HepG2 (cell line): Measurements from ENCODE around the gene TMEM141. TPM values are rescaled to one million over a fixed set of nuclear protein-coding genes. Genes with fewer than 3 reads are reported as not detected.
A peak's percentile ranks its signal among the peaks of the same experiment; 100 is the strongest.

Experiments used
- HDAC2 ChIP-seq: sonication (generic); formaldehyde crosslinking; IDR thresholded peaks from 2 replicates; pipeline ENCODE4 v1.4.0; 2020; ENCODE audit warnings: missing genetic modification reagents
- HOXA3 ChIP-seq: sonication (generic); formaldehyde crosslinking; IDR thresholded peaks from 2 replicates; pipeline ENCODE4 v1.5.0; 2020; ENCODE audit warnings: missing genetic modification reagents
- IRF2 ChIP-seq: IDR thresholded peaks from 2 replicates; pipeline ENCODE4 v1.6.1; 2018; ENCODE audit warnings: missing genetic modification reagents, missing compliant biosample characterization
- KDM1A ChIP-seq: IDR thresholded peaks from 2 replicates; pipeline ENCODE4 v1.6.1; 2016; ENCODE audit warnings: missing compliant biosample characterization
- KMT2A ChIP-seq: sonication (generic); formaldehyde crosslinking; IDR thresholded peaks from 2 replicates; pipeline ENCODE4 v1.4.0; 2020; ENCODE audit warnings: missing genetic modification reagents
- MYC ChIP-seq: sonication (generic); formaldehyde crosslinking; IDR thresholded peaks from 2 replicates; pipeline ENCODE4 v1.9.0; 2021; ENCODE audit warnings: missing genetic modification reagents, borderline replicate concordance
- RBM39 ChIP-seq: fragments of 200-400 bp; formaldehyde crosslinking; IDR thresholded peaks from one replicate; pipeline ENCODE4 v1.6.1; 2018; ENCODE audit warnings: antibody characterized with exemption, mild to moderate bottlenecking, low read depth, low read length; ENCODE audit not compliant: poor library complexity, severe bottlenecking
- SALL1 ChIP-seq: sonication (generic); formaldehyde crosslinking; IDR thresholded peaks from 2 replicates; pipeline ENCODE4 v1.8.0; 2022; ENCODE audit warnings: mild to moderate bottlenecking, missing genetic modification reagents
- YY1 ChIP-seq: IDR thresholded peaks from 2 replicates; pipeline ENCODE4 v1.6.1; 2011; ENCODE audit warnings: low read length, low read depth, moderate library complexity, mild to moderate bottlenecking; ENCODE audit not compliant: insufficient read depth, insufficient replicate concordance
- ZMYM4 ChIP-seq: sonication (generic); formaldehyde crosslinking; IDR thresholded peaks from 2 replicates; pipeline ENCODE4 v1.8.1; 2023; ENCODE audit warnings: mild to moderate bottlenecking, missing genetic modification reagents
- ZNF143 ChIP-seq: sonication (generic); formaldehyde crosslinking; IDR thresholded peaks from 2 replicates; pipeline ENCODE4 v1.4.0; 2020; ENCODE audit warnings: missing genetic modification reagents
- ZNF446 ChIP-seq: sonication (generic); formaldehyde crosslinking; IDR thresholded peaks from 2 replicates; pipeline ENCODE4 v1.5.0; 2020; ENCODE audit warnings: mild to moderate bottlenecking, missing genetic modification reagents
- ZNF549 ChIP-seq: sonication (generic); formaldehyde crosslinking; IDR thresholded peaks from 2 replicates; pipeline ENCODE4 v1.5.0; 2020; ENCODE audit warnings: missing genetic modification reagents
- ZNF552 ChIP-seq: sonication (generic); formaldehyde crosslinking; IDR thresholded peaks from 2 replicates; pipeline ENCODE4 v1.9.0; 2022; ENCODE audit warnings: missing genetic modification reagents, mild to moderate bottlenecking, borderline replicate concordance
- ZNF564 ChIP-seq: sonication (generic); formaldehyde crosslinking; IDR thresholded peaks from 2 replicates; pipeline ENCODE4 v1.8.1; 2023; ENCODE audit warnings: mild to moderate bottlenecking, missing genetic modification reagents
- ZNF678 ChIP-seq: sonication (generic); formaldehyde crosslinking; IDR thresholded peaks from 2 replicates; pipeline ENCODE4 v1.4.0; 2020; ENCODE audit warnings: mild to moderate bottlenecking, missing genetic modification reagents
- ZNF772 ChIP-seq: sonication (generic); formaldehyde crosslinking; IDR thresholded peaks from 2 replicates; pipeline ENCODE4 v1.5.0; 2020; ENCODE audit warnings: mild to moderate bottlenecking, missing genetic modification reagents
- polyA plus RNA-seq, 8 experiments: library from polyadenylated mRNA; depleted of rRNA in 3 of 8; stranded (reverse) in 7 of 8; unstranded in 1 of 8; fragments of >200 nt; fragmentation: Illumina TruSeq in 4 of 8; extraction: Trizol in 4 of 8; gene quantifications; 2 replicates each; pipeline versions ENCODE4 v1.2.1 to v1.2.3, GENCODE V29; 2011 to 2016; ENCODE audit warnings: low read depth in 4 of 8, missing spikeins in 1 of 8, mixed read lengths in 1 of 8; ENCODE audit not compliant: insufficient read depth in 1 of 8
- total RNA-seq, 5 experiments: library from RNA; depleted of rRNA; stranded (reverse); fragments of >200 nt; fragmentation: Illumina TruSeq; extraction: Trizol; gene quantifications; 2 replicates each; pipeline ENCODE4 v1.2.3, GENCODE V29; 2016; ENCODE audit warnings: low read depth in 1 of 5
- TF ChIP-seq, protein P1 (sequence below): sonication (generic); formaldehyde crosslinking; IDR thresholded peaks from 2 replicates; pipeline ENCODE4; 2020; ENCODE audit warnings: missing genetic modification reagents, mild to moderate bottlenecking, borderline replicate concordance
- TF ChIP-seq, protein P2 (sequence below), 2 experiments: sonication (generic) in 1 of 2; formaldehyde crosslinking in 1 of 2; IDR thresholded peaks; 2 replicates each; pipeline versions ENCODE4 v1.4.0 to v1.6.1; 2018 to 2020; ENCODE audit warnings: missing genetic modification reagents in 2 of 2, borderline replicate concordance in 1 of 2, low read depth in 1 of 2, mild to moderate bottlenecking in 1 of 2, missing biosample characterization in 1 of 2
- TF ChIP-seq, protein P3 (sequence below): sonication (generic); formaldehyde crosslinking; IDR thresholded peaks from 2 replicates; pipeline ENCODE4 v1.4.0; 2020; ENCODE audit warnings: missing genetic modification reagents
- TF ChIP-seq, protein P4 (sequence below): sonication (generic); formaldehyde crosslinking; IDR thresholded peaks from 2 replicates; pipeline ENCODE4 v1.5.0; 2020; ENCODE audit warnings: missing genetic modification reagents

TMEM141 gene
- total and polyA plus RNA-seq, 2 of the 13 experiments (the other 11 are each of a cell fraction or from before 2014, with no cell fraction given) = 81.0 to 202 TPM

DNA sequence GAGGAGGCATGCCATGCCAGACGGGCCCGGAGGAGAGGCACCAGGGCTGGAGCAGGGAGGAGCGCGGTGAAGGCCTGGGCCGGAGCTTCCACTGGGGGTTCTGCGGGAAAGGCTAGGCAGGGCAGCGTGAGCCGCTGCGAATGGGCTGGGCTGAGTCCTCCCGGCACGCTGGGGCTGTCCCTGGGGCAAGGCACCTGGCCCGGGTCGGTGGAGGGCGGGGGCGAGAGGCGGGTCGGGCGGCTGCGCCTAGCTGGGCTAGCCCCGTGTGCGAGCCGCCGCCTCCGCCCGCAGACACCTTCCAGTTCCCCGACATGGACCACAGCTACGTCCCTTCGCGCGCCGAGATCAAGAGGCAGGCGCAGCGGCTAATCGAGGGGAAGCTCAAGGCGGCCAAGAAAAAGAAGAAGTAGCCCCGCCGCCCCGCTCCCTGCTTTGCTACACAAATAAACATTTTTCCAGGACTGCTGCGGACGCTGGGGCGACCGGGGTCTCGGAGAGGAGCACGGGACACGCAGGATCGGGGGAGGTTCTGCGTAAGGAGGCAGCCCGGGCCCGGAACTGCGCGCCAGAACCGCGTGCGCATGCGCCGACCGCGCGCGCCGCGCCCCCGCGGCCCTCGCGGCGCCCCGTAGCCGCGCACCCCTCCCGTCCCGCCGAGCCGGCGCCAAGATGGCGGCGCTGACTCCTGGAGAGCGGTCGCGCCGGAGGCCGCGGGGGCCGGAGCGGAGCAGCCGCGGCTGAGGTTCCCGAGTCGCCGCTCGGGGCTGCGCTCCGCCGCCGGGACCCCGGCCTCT, 16.3 kb downstream of the TMEM141 start, which contains the start of gene RABL6 (continued):
- TF ChIP-seq ZNF564 (CRISPR knock-in tag) = peak; percentile 77; the same call in 1 of the 2 replicates
- no peak for TF ChIP-seq ZNF678 (CRISPR knock-in tag)
- TF ChIP-seq, protein P1, sequence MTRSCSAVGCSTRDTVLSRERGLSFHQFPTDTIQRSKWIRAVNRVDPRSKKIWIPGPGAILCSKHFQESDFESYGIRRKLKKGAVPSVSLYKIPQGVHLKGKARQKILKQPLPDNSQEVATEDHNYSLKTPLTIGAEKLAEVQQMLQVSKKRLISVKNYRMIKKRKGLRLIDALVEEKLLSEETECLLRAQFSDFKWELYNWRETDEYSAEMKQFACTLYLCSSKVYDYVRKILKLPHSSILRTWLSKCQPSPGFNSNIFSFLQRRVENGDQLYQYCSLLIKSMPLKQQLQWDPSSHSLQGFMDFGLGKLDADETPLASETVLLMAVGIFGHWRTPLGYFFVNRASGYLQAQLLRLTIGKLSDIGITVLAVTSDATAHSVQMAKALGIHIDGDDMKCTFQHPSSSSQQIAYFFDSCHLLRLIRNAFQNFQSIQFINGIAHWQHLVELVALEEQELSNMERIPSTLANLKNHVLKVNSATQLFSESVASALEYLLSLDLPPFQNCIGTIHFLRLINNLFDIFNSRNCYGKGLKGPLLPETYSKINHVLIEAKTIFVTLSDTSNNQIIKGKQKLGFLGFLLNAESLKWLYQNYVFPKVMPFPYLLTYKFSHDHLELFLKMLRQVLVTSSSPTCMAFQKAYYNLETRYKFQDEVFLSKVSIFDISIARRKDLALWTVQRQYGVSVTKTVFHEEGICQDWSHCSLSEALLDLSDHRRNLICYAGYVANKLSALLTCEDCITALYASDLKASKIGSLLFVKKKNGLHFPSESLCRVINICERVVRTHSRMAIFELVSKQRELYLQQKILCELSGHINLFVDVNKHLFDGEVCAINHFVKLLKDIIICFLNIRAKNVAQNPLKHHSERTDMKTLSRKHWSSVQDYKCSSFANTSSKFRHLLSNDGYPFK (CRISPR knock-in tag) = peak; percentile 22; the same call in 1 of the 2 replicates
- peak; percentile 87; the same call in 1 of the 2 replicates for TF ChIP-seq ZNF772 (CRISPR knock-in tag)
- peak; percentile 37; the same call in 1 of the 2 replicates for TF ChIP-seq ZNF143 (CRISPR knock-in tag)
- peak; percentile 58; the same call in 1 of the 2 replicates for TF ChIP-seq HOXA3 (CRISPR knock-in tag)
- peak; percentile 72 for TF ChIP-seq RBM39
- 0 out of 2 replicates have a peak, but pooled peaks have one; percentile 46 for TF ChIP-seq MYC (CRISPR knock-in tag)
- 0 out of 2 replicates have a peak, but pooled peaks have one; percentile 23 for TF ChIP-seq ZNF552
- TF ChIP-seq YY1 = peak; percentile 95
- TF ChIP-seq, protein P2, sequence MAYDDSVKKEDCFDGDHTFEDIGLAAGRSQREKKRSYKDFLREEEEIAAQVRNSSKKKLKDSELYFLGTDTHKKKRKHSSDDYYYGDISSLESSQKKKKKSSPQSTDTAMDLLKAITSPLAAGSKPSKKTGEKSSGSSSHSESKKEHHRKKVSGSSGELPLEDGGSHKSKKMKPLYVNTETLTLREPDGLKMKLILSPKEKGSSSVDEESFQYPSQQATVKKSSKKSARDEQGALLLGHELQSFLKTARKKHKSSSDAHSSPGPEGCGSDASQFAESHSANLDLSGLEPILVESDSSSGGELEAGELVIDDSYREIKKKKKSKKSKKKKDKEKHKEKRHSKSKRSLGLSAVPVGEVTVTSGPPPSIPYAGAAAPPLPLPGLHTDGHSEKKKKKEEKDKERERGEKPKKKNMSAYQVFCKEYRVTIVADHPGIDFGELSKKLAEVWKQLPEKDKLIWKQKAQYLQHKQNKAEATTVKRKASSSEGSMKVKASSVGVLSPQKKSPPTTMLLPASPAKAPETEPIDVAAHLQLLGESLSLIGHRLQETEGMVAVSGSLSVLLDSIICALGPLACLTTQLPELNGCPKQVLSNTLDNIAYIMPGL (CRISPR knock-in tag; IDR thresholded peaks at IDR 0.05; ENCODE audit: borderline replicate concordance in 1 of 2, low read depth in 1 of 2) = 0 out of 4 replicates have a peak, but pooled peaks of 1 of the 2 experiments have one; percentile 15
- TF ChIP-seq ZNF549 (CRISPR knock-in tag) = no peak
- no peak for TF ChIP-seq KDM1A (CRISPR knock-in tag)
- TF ChIP-seq, protein P3, sequence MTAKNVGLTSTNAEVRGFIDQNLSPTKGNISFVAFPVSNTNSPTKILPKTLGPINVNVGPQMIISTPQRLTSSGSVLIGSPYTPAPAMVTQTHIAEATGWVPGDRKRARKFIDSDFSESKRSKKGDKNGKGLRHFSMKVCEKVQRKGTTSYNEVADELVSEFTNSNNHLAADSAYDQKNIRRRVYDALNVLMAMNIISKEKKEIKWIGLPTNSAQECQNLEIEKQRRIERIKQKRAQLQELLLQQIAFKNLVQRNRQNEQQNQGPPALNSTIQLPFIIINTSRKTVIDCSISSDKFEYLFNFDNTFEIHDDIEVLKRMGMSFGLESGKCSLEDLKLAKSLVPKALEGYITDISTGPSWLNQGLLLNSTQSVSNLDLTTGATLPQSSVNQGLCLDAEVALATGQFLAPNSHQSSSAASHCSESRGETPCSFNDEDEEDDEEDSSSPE (CRISPR knock-in tag) = 0 out of 2 replicates have a peak, but pooled peaks have one; percentile 32
- TF ChIP-seq, protein P4, sequence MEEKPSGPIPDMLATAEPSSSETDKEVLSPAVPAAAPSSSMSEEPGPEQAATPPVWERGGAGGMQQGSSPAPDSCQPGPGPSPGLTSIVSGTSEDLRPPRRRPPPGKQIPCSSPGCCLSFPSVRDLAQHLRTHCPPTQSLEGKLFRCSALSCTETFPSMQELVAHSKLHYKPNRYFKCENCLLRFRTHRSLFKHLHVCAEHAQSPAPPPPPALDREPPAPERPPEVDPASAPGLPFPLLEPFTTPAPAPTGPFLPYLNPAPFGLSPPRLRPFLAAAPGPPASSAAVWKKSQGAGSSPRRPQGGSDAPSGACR (CRISPR knock-in tag) = 0 out of 2 replicates have a peak, but pooled peaks have one; percentile 46
- 0 out of 2 replicates have a peak, but pooled peaks have one; percentile 28 for TF ChIP-seq HDAC2 (CRISPR knock-in tag)
- TF ChIP-seq SALL1 (CRISPR knock-in tag) = peak; percentile 54
- no peak for TF ChIP-seq ZMYM4 (CRISPR knock-in tag)
- TF ChIP-seq IRF2 = 0 out of 2 replicates have a peak, but pooled peaks have one; percentile 40
- TF ChIP-seq KMT2A (CRISPR knock-in tag) = peak; percentile 61; the same call in 1 of the 2 replicates
- peak; percentile 71 for TF ChIP-seq ZNF446 (CRISPR knock-in tag)
